Activated CD8-positive, alpha-beta memory T cell treated with anti-CD3 and anti-CD28 coated beads for 1 hour (primary cell): Measurements from ENCODE around the gene ABTB2.
"Not testable (repeated sequence)": the region's sequence is repeated elsewhere in the genome, so short reads cannot be mapped to it uniquely, and the experiment has no call there.

Source experiments
- DNase-seq, 2 donors: peaks; one replicate each; pipeline ENCODE4 v3.0.0-alpha.2; 2020; ENCODE audit warnings: low read depth in 1 of 2; ENCODE audit errors: extremely low read depth in 1 of 2

ABTB2 gene

GRCh38 chr11:34218756-34219155 is 139.1 kb downstream of the ABTB2 start:
- DNase-seq: not testable (repeated sequence)

GRCh38 chr11:34218067-34218466 is 139.7 kb downstream of the ABTB2 start:
- no peak for DNase-seq

GRCh38 chr11:34216706-34217105 is 141.1 kb downstream of the ABTB2 start:
- DNase-seq: no peak

GRCh38 chr11:34215806-34216453 is 141.9 kb downstream of the ABTB2 start:
- no peak for DNase-seq

- peak in 1 of 2 donors; percentile 20 for DNase-seq
These were observed 142.6 kb downstream of the ABTB2 start for GRCh38 chr11:34214961-34215805.

- DNase-seq: no peak
These were observed 144.4 kb downstream of the ABTB2 start for GRCh38 chr11:34213366-34213765.

- DNase-seq: no peak
These were observed 145.2 kb downstream of the ABTB2 start for GRCh38 chr11:34212566-34212965.

- no peak for DNase-seq
These were observed 148.0 kb downstream of the ABTB2 start for GRCh38 chr11:34209809-34210208.

GRCh38 chr11:34208266-34209135 is 149.3 kb downstream of the ABTB2 start:
- no peak for DNase-seq

GRCh38 chr11:34207487-34208180 is 150.2 kb downstream of the ABTB2 start:
- DNase-seq: no peak

- DNase-seq: no peak
These were observed 151.2 kb downstream of the ABTB2 start for GRCh38 chr11:34206407-34207300.

- DNase-seq: no peak
These were observed 152.3 kb downstream of the ABTB2 start for GRCh38 chr11:34205326-34206035.

- no peak for DNase-seq
These were observed 153.2 kb downstream of the ABTB2 start for GRCh38 chr11:34204396-34205279.

GRCh38 chr11:34203377-34203871 is 154.4 kb downstream of the ABTB2 start:
- DNase-seq: no peak

- no peak for DNase-seq
These were observed 156.7 kb downstream of the ABTB2 start for GRCh38 chr11:34201129-34201528.

GRCh38 chr11:34199525-34199924 is 158.3 kb downstream of the ABTB2 start:
- DNase-seq: no peak

GRCh38 chr11:34198523-34198922 is 159.3 kb downstream of the ABTB2 start:
- no peak for DNase-seq

GRCh38 chr11:34197256-34197655 is 160.6 kb downstream of the ABTB2 start:
- no peak for DNase-seq
